ENCODE results near the gene TSPOAP1.
A peak's percentile ranks its signal among the peaks of the same experiment; 100 is the strongest.

TSPOAP1 gene, protein sequence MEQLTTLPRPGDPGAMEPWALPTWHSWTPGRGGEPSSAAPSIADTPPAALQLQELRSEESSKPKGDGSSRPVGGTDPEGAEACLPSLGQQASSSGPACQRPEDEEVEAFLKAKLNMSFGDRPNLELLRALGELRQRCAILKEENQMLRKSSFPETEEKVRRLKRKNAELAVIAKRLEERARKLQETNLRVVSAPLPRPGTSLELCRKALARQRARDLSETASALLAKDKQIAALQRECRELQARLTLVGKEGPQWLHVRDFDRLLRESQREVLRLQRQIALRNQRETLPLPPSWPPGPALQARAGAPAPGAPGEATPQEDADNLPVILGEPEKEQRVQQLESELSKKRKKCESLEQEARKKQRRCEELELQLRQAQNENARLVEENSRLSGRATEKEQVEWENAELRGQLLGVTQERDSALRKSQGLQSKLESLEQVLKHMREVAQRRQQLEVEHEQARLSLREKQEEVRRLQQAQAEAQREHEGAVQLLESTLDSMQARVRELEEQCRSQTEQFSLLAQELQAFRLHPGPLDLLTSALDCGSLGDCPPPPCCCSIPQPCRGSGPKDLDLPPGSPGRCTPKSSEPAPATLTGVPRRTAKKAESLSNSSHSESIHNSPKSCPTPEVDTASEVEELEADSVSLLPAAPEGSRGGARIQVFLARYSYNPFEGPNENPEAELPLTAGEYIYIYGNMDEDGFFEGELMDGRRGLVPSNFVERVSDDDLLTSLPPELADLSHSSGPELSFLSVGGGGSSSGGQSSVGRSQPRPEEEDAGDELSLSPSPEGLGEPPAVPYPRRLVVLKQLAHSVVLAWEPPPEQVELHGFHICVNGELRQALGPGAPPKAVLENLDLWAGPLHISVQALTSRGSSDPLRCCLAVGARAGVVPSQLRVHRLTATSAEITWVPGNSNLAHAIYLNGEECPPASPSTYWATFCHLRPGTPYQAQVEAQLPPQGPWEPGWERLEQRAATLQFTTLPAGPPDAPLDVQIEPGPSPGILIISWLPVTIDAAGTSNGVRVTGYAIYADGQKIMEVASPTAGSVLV (N-terminal part only)

DNA sequence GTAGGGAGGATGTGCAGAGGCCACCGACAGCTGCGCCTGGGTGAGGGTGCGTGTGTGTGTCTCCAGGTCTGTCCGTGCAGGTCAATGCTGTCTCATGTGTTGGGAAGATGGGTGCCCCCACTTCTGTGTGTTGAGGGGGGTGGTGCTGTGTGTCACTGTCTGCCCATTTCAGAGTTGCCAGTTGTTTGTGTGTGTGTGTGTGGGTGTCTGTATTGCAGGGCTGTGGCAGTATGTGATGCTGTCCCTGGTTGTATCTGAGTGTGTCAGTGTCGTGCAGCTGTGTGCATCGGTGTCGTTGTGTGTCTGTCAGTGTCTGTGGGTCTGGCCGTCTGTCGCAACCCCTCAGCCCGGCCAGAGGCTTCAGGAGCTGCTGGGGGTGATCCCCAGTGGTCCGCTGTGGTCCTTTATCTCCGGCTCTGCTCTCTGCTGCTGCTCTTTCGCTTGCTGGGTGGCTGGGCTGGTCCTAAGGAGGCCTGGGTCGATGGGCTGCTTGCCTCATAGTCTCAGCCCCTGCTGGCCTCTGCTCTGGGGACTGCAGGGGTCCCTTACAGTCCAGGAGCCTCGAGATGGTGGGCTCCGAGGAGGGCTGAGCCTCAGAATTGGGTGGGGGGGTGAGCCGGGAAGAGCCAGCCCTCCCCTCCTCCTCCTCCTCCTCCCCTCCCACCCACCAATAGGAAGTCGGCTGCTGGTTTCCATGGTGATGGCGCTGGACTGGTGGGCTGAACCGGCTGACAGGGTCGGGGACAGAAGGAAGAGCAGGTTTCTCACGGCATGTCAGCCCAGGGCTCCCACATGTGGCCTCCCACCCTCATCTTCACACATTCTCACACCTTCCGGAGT is at the start of gene TSPOAP1:
TSPOAP1 (minus strand) TSS at position 601 of the 840 bp plus-strand sequence. CDS start 875 bp downstream, outside the sequence.
- peak; percentile 91 for DNase-seq

DNA sequence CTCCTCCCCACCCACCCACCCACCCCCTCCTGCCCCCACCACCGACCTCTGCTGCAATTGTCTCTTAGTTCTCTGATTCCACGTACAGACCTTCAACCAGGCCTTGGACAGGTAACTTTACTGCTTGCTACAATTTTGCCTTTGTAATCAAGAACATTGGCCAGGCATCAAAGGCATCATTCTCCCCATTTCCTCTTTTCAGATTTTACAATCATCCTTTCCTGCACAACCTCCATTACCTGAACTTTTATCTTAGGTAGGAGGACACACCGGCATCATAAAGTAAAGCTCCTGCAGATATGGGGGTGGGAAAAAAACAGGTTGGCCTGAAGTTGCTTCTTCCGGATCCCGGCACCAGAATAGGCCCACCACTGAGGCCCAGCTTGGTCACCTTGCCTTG is 49.1 kb upstream of the TSPOAP1 start:
- DNase-seq: no peak

DNA sequence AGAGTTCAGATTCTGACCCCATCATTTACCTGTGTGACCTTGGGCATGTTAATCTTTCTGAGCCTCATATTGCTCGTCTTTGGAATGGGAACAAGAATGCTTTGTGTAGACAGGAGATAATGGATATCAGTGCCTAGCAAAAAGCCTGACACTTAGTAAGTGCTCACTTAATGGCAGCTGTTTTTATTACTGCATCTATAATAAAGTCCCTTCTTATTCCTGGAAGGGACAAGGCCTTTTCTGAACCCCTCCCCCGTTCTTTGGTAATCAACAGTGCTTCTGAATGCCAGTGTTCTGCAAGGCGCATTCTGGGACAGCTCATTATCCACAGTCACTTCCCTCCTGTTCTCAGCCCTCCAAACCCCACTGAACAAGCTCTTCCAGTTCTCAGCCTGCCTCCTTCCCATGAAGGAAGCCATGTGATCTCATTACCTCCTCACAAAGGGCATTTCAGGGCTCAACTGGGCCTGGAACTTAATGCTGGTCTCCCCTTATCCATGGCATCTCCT is 48.6 kb upstream of the TSPOAP1 start:
- DNase-seq: peak; percentile 45

DNA sequence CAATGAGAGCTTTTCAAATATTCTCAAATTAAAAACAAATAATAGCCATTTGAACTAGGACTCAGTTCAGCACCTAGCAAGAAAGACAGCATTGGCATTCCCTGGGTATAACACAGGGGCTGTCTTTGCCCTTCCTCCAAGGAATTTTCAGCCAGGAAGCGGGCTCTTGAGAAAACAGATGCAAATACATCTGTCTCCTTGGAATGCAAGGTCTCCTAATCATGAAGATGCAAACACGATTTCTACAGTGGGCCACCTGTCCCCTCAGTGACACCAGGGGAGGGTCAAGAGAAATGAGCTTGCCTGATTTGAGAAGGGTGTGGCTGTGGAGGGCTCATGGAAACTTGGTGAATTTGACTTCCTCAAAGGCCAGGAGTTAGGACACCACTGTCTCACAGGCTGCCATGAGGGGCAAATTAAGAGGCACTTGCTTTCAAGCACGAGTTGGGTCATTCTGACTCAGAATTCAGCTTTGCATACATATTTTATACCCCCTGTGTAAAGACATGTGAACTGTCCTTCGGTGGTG is 47.9 kb upstream of the TSPOAP1 start:
- no peak for DNase-seq

DNA sequence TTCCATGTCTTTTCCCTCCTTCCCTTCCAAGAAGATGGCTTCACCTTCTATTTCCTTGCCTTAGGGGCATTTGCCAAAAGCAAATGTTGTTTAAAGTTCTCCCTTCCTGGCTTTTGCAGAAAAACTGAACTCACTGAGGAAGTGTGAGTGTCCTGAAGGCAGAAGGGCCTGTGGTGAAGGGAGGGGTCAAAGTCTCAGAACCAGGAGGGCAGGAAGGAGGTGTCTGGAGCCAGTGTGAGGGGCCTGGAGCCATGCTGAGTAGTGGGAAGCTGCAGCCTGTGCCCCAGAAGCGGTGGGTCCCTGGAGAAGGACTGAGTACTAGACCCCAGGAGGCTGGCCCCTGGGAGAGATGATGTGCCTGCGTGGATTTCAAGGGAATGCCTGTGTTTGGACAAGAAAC is 47.2 kb upstream of the TSPOAP1 start:
- no peak for DNase-seq

DNA sequence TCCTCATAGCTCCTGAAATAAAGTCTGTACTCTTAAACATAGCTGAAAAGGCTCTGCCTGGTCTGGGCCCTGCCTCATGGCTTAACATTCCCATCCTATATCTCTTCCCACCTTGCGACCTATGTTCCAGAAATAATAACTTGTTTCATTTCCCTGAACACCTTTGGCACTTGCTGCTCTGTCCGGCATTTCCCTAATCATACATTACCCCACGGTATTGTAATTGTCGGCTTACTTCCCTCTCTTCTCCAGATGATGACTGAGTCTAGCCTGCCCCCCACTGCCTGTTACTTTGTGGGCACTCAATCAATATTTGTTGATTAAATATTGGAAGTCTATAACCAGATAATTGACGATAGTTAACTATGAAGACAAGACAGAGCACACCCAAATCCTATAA is 46.7 kb upstream of the TSPOAP1 start:
- DNase-seq: no peak

DNA sequence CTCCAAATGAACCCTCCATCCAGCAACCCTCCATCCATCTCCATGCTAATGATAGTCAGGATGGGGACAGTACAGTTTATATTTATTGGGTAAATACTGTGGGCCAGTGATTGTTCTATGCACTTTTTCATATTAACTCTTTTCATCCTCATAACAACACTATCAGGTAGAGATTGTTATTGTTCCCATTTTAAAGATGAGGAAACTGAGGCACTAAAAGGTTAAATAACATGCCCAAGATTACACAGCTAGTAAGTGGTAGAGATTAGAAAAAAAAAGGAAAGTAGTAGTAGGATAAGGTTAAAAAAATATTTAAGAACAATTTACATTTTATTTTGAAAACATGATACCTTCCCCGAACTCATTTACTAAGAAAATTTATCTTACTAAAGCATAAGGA is 45.3 kb upstream of the TSPOAP1 start:
- no peak for DNase-seq

DNA sequence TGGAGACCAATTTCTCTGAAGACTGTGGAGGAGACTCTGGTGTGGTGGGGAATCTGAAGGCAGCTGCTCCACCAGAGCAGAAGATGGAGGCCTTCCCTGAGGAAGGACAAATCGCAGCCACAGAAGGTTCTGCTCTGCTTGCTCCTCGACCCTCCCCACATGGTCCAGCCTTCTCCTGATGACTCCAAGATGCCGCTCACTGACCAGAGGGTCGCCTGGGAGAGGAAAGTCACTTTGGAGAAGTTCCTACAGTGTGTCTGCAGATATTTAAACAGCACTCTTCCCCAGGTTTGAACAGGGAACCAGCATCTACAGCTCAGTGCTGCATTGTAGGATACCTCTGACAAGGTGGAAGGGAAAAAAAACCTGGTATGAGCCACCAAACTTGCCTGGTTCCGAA is 44.4 kb upstream of the TSPOAP1 start:
- no peak for DNase-seq

DNA sequence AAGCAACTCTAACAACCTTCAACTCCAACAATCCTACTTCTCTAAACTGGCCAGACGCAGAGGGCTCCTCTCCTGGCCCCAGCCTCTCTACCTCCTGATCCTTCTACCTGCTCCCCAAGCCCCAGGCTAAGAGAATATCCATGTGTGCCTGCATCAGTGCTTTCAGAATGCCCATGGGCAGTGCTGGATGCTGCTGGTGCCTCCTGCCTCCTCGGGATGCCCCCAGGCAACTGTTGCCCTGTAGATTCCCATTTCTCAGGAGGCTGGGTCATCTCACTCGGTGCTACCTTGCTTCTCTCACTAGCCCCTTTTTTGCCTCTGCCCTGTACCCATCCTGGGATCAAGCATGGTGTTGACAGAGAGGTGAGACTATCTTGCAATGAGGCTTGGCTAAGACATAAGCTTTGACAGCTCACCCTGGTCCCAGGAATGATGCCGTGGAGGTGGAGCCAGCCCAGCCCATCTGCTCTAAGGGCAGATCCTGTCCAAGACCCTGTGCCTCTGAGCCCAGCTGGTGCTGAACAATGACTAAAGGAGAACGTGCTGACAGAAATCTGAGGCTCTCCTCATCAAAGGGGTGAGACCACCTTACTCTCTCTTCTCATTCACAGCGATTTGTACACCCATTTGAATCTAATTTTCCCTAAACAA is 42.8 kb upstream of the TSPOAP1 start:
- no peak for DNase-seq

DNA sequence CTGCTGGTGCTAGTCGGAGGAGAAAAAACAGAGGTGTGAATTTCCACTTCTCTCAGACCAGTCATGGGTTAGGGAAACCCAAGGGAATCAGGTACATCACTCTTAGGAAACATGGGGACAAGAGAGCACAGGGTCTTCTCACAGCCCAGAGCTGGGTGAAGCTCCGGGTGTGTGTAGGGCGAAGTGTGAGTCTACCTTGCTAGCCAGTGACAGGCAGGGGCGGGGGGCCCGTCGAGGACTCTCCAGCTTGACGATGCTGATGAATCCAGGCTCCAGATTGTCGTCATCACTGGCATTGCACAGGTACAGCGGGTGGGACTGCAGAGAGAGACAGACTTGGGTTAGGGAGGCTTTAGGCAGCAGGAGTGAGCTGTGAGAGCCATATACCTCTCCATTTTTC is 42.1 kb upstream of the TSPOAP1 start:
- DNase-seq: no peak

DNA sequence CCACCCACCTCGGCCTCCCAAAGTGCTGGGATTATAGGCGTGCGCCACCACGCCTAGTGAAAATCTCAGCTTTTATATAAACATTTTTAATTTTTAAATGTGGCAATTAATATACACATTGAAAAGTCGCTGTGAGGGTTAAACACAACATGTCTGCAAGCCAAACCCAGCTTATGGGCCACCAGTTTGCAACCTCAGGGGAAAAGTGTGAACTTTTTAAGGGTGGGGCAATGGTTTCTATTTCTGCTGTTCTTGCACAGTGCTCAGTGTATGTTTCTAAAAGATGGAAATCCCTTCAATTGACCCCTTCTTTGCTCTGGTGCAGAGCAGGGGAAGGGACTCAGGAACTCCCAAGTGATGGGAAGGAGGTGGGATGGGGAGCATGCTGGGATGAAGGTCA is 41.7 kb upstream of the TSPOAP1 start:
- DNase-seq: no peak

DNA sequence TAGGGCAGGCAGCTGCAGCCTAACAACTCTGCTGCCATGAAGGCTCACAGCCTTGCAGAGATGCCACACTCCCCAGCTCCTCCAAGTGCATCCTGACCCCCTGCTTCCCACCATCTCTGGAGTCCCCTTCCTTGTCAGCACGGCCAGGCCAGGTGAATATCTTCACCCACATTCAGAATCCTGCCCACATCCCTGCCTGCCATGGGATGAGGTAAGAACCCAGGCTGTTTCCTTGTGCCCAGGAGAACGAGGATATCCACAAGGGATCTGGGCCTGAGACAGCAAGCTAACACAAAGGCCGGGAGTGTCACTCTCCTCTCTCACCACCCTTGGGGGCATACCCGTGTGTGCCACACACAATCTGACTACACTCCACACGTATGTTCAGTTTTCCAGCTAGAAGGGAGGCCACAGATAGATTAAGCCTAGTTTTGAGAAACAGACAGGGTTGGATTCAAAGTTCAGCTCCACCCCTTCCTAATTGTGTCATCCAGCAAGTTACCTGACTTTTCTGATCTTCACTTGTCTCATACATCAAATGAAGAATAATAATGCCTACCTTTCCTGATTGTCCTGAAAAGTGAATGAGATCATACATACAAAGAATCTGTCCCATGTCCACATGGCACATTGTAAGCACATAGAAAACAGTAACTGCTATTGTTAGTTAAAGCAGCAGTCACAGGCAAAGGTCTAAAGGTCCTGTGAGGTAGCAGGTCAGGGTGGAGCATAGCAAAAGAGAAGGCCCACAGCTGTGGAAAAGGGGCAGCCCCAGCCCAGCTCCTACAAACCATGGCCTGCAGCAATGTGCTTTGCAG is 40.8 kb upstream of the TSPOAP1 start:
- DNase-seq: no peak

DNA sequence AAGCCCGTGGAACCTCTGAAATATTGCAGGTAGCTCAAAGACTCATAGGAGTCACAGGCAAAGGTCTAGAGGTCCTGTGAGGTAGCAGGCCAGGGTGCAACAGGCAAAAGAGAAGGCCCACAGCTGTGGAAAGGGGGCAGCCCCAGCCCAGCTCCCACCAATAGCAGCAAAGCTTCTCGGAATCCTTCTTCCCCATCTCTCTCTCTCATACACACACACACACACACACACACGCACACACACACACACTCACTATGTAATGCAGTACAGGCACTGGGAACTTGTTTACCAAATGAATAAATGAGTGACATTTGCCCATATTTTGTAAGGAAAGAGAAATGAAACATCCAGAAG is 40.2 kb upstream of the TSPOAP1 start:
- no peak for DNase-seq

DNA sequence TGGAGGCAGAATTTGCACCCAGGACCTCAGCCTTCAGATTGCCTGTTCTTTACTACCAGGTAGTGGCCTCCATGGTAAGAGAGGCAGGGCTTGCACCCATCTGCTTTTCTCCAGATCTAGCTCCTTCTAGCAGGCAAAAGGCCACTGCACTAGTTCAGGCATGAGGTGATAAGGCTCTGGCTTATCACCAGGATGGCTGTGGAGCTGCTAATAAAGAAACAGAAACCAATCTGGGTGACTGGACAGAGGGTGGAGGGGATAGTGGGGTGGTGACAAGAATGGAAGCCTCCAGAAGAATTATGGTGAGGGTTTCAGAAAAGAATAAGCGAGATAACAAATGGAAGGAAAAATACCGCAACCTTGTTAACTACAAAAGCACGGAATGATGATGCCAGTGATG is 38.9 kb upstream of the TSPOAP1 start:
- DNase-seq: no peak

DNA sequence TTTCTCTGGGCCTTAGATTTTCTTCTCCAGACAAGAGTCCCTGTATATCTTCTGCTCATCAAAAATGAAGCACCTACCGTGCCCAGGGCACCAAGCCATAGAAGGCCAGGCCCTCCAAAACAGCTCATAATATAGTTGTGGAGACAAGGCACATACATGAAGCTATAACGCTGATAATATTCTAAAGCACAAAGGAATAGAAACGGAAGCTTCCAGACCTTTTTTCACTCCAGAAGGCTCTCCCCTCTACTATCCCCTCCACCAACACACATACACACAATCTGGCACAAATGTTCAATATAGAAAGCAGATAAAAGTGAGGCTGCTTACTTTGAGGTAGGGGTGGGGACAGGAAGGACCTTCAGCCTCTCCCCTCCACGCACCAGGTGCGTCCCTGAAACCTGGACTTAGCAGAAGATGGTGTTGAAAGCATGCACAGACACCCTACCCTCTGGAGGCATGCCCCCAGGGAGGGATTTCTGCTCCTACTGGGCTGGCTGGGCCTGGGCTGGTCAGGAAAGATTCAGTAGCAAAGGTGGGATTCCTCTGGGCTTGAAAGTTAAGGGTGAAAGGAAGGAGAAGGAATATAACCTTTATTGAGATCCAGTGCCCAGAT is 37.5 kb upstream of the TSPOAP1 start:
- no peak for DNase-seq

DNA sequence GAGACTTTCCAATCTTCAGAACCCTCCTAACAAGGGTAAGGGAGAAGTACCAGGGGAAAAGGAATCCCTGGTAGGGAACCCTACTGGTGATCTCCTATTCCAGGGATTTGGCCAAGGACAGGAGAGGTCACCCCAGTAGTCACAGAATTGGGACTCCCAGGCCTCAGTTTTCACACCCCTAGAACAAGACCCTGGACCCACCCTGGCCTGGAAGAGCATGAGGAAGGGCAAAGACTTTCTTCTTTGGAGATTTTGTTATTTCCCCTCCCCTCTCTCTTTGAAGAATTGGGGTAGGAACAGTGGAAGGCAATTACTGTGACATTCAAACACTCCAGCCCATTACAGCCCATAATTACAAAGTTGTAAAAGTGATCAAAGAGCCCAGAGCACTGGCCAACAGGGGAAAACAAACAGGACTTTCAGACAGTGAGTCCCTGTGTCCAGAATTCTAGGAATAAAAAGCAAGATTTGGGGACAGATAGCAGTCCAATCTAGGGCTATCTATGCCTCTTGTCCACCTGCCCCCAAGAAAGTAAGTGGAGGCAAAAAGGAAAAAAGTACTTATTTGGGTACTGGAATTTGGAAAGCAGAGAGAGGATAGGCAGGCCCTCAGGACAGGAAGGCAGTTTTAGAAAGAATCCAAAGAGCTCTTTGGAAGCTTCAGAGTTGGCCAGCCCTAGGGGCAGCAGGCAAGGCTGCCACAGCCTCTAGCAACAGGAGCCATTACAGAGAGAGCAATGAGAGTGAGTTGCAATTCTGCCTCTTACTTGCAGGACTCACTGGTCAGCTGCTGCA is 36.8 kb upstream of the TSPOAP1 start:
- DNase-seq: no peak

DNA sequence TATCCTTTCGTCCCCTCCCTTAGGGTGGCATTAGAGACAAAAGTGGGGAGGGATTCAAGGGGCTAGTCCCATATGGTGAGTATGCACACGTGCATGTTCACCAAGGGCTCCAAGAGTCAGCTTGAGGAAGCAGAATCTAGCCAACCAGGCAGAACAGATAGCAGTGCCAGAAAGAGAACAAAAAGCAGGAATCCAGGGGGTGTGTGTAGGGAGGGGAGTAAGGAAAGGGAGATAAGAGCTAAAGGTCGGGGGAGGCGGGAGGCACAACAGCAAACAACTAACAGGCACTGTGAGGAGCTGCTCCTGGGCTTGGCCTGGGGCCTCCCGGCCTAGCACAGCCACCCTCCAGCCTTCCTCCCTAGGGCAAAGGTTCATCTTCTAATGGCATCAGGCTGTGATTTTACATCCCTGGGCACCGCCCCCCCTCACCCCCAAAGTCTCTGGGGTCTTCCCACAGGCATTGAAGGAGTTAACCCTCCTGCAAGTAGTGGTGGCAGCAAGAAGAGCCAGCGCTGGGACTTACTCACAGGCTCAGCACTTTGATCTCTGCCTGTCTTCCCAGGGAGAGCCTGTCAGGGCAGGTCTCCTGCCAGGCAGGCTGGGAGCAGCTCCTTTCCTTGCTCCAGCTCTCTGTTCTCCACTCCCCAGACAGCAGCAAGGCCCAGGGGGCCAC is 35.8 kb upstream of the TSPOAP1 start:
- DNase-seq: no peak

DNA sequence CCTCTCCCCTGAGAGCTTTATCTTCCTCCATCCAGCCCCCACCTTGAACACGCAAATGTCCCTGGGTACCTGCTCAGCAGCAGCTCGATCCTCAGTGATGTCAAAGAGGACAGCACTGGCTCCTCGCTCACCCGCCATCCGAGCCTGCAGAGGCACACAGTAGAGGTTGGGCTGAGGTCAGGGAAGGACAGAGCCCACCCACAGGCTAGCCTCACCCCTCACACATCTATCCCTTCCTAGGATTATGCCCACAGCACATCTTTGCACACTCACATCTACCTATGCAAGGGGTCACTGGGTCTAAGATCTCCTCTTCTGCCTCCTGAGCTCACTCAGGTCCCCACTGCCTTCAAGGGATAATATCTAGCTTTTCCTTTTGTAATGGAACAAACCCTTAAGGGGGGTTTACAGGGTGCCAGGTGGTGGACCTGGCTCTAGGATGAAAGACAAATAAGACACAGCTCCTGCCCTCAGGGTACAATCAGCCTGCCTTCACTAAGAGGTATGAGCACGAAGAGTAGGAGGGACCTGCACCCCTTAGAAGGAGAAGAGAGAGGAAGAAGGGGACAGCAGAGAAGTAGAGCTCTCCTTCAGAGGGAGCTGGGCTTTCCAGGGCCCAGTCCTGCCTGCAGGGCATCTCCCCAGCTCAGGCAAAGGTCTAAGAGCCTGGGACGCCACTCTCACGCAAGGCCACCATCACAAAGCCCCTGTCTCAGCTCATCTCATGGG is 35.0 kb upstream of the TSPOAP1 start:
- no peak for DNase-seq

All from eye (tissue), 1 donor.